HG02610 (cell line): Measurements from ENCODE around the gene GSTO2.
"Not testable (repeated sequence)": the region's sequence is repeated elsewhere in the genome, so short reads cannot be mapped to it uniquely, and the experiment has no call there.

Experiments
- ATAC-seq: cut with Tn5 transposase; IDR thresholded peaks from one replicate; pipeline ENCODE4 v1.9.1; 2021; ENCODE audit warnings: mild to moderate bottlenecking, moderate library complexity; ENCODE audit not compliant: unreplicated experiment

Gene GSTO2

GRCh38 chr10:104268713-104269645, at the start of gene GSTO2:
GSTO2 (plus strand) TSS chr10:104269184; CDS start chr10:104274916, 5,732 bp downstream.
- ATAC-seq = peak; percentile 99

GRCh38 chr10:104220522-104220921, 48.5 kb upstream of the GSTO2 start:
- no peak for ATAC-seq

- no peak for ATAC-seq
These were observed 45.7 kb upstream of the GSTO2 start for GRCh38 chr10:104223304-104223703.

- no peak for ATAC-seq
These were observed 38.5 kb upstream of the GSTO2 start for GRCh38 chr10:104230490-104230889.

GRCh38 chr10:104231784-104232612, 37.0 kb upstream of the GSTO2 start, which contains the start of gene CFAP43:
CFAP43 (minus strand) TSS chr10:104232364; CDS start chr10:104232246, 118 bp downstream.
- ATAC-seq = peak; percentile 100

- peak; percentile 14 for ATAC-seq
These were observed 36.3 kb upstream of the GSTO2 start for GRCh38 chr10:104232613-104233102.

- ATAC-seq = no peak
These were observed 35.2 kb upstream of the GSTO2 start for GRCh38 chr10:104233817-104234216.

GRCh38 chr10:104234934-104235333, 34.0 kb upstream of the GSTO2 start:
- ATAC-seq = no peak

- ATAC-seq = no peak
These were observed 33.2 kb upstream of the GSTO2 start for GRCh38 chr10:104235801-104236200.

- ATAC-seq = no peak
These were observed 28.9 kb upstream of the GSTO2 start for GRCh38 chr10:104240078-104240477.

GRCh38 chr10:104242545-104242944, 26.4 kb upstream of the GSTO2 start:
- ATAC-seq = no peak

- ATAC-seq = not testable (repeated sequence)
These were observed 26.0 kb upstream of the GSTO2 start for GRCh38 chr10:104243009-104243408.

GRCh38 chr10:104243512-104243911, 25.5 kb upstream of the GSTO2 start:
- ATAC-seq = no peak

- ATAC-seq = no peak
These were observed 23.8 kb upstream of the GSTO2 start for GRCh38 chr10:104245066-104245632.

- ATAC-seq = no peak
These were observed 22.0 kb upstream of the GSTO2 start for GRCh38 chr10:104246976-104247375.

- no peak for ATAC-seq
These were observed 21.4 kb upstream of the GSTO2 start for GRCh38 chr10:104247513-104248146.

- ATAC-seq = not testable (repeated sequence)
These were observed 20.1 kb upstream of the GSTO2 start for GRCh38 chr10:104248931-104249330.

- no peak for ATAC-seq
These were observed 18.6 kb upstream of the GSTO2 start for GRCh38 chr10:104250371-104250770.

- no peak for ATAC-seq
These were observed 17.5 kb upstream of the GSTO2 start for GRCh38 chr10:104251443-104251842.

GRCh38 chr10:104252368-104252767, 16.6 kb upstream of the GSTO2 start:
- no peak for ATAC-seq
